Fibroblast of lung (primary cell): ENCODE data around the gene ASB4. TPM values are rescaled to one million over a fixed set of nuclear protein-coding genes. Genes with fewer than 3 reads are reported as not detected.

Source experiments
- DNase-seq, 2 donors: peaks; one replicate each; pipeline versions ENCODE4 v3.0.0 to v3.0.0-alpha.2; 2010; ENCODE audit warnings: low read depth in 2 of 2
- H2AFZ ChIP-seq: 2 replicates; pipeline ENCODE4 v1.5.1; 2012; ENCODE audit warnings: low read length, control low read depth, inconsistent platforms
- H3K27ac ChIP-seq: 2 replicates; pipeline ENCODE4 v1.5.1; 2011; ENCODE audit warnings: low read length, control low read depth; ENCODE audit not compliant: insufficient read depth
- H3K27me3 ChIP-seq: 2 replicates; pipeline ENCODE4 v1.5.1; 2011; ENCODE audit warnings: mild to moderate bottlenecking, low read length; ENCODE audit not compliant: control insufficient read depth, insufficient read depth
- H3K36me3 ChIP-seq: 2 replicates; pipeline ENCODE4 v1.5.1; 2011; ENCODE audit warnings: low read length; ENCODE audit not compliant: control insufficient read depth, insufficient read depth
- H3K4me1 ChIP-seq: 2 replicates; pipeline ENCODE4 v1.5.1; 2011; ENCODE audit warnings: low read length; ENCODE audit not compliant: control insufficient read depth, insufficient read depth; ENCODE audit errors: extremely low read depth
- H3K4me2 ChIP-seq: 2 replicates; pipeline ENCODE4 v1.5.1; 2011; ENCODE audit warnings: low read length, control low read depth; ENCODE audit not compliant: insufficient read depth; ENCODE audit errors: extremely low read depth
- H3K4me3 ChIP-seq, 4 experiments: fragments of 200-600 bp in 1 of 4; sonication (generic) in 1 of 4; replicated peaks in 1 of 4; 2 replicates each; pipeline ENCODE4 v1.5.1; 2011 to 2016; ENCODE audit warnings: low read length in 4 of 4, low read depth in 3 of 4, mild to moderate bottlenecking in 3 of 4, control low read depth in 2 of 4, inconsistent platforms in 1 of 4, mixed read lengths in 1 of 4; ENCODE audit not compliant: insufficient read depth in 1 of 4; ENCODE audit errors: control extremely low read depth in 1 of 4
- H3K79me2 ChIP-seq: 2 replicates; pipeline ENCODE4 v1.5.1; 2012; ENCODE audit warnings: mild to moderate bottlenecking, low read length, inconsistent platforms; ENCODE audit not compliant: control insufficient read depth, insufficient read depth
- H3K9ac ChIP-seq: 2 replicates; pipeline ENCODE4 v1.5.1; 2011; ENCODE audit warnings: mild to moderate bottlenecking, low read length, control low read depth; ENCODE audit not compliant: insufficient read depth
- H3K9me3 ChIP-seq: 2 replicates; pipeline ENCODE4 v1.5.1; 2012; ENCODE audit warnings: low read depth, low read length; ENCODE audit not compliant: control insufficient read depth, insufficient read depth
- H4K20me1 ChIP-seq: 2 replicates; pipeline ENCODE4 v1.5.1; 2011; ENCODE audit warnings: low read length; ENCODE audit not compliant: control insufficient read depth, insufficient read depth; ENCODE audit errors: extremely low read depth
- EZH2 ChIP-seq: IDR thresholded peaks from 2 replicates; pipeline ENCODE4 v1.5.1; 2012; ENCODE audit warnings: low read length, control low read depth, mild to moderate bottlenecking; ENCODE audit errors: missing control alignments
- polyA minus RNA-seq: library from RNA; depleted of rRNA, polyadenylated mRNA; stranded (reverse); fragments of >200 nt; gene quantifications from 2 replicates; pipeline ENCODE4 v1.2.3, GENCODE V29; 2011; ENCODE audit warnings: low replicate concordance
- polyA plus RNA-seq, 2 donors: library from polyadenylated mRNA; depleted of rRNA in 1 of 2; stranded (reverse) in 1 of 2; unstranded in 1 of 2; fragments of >200 nt; gene quantifications; 2 replicates each; pipeline ENCODE4 v1.2.1, GENCODE V29; 2011 to 2012; ENCODE audit warnings: missing spikeins in 1 of 2
- total RNA-seq: library from RNA; depleted of rRNA; stranded (reverse); fragments of >200 nt; gene quantifications from 2 replicates; pipeline ENCODE4 v1.2.1, GENCODE V29; 2014
- TF ChIP-seq, protein P1 (sequence below), 2 donors: IDR thresholded peaks in 1 of 2; conservative IDR thresholded peaks in 1 of 2; 1 replicate in 1 of 2; 2 replicates in 1 of 2; pipeline ENCODE4 v1.5.1; 2011 to 2012; ENCODE audit warnings: low read length in 2 of 2, control low read depth in 1 of 2, inconsistent platforms in 1 of 2, low read depth in 1 of 2, mild to moderate bottlenecking in 1 of 2

ASB4 gene, protein sequence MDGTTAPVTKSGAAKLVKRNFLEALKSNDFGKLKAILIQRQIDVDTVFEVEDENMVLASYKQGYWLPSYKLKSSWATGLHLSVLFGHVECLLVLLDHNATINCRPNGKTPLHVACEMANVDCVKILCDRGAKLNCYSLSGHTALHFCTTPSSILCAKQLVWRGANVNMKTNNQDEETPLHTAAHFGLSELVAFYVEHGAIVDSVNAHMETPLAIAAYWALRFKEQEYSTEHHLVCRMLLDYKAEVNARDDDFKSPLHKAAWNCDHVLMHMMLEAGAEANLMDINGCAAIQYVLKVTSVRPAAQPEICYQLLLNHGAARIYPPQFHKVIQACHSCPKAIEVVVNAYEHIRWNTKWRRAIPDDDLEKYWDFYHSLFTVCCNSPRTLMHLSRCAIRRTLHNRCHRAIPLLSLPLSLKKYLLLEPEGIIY
- total RNA-seq (not detected in 2 replicates), polyA plus RNA-seq (not detected in 2 replicates), polyA minus RNA-seq (not detected in 2 replicates)
- polyA plus RNA-seq (2012), result not detected in 2 replicates

- Histone ChIP-seq H3K36me3 (no peaks in the 10 kb centered on the region), H4K20me1 (no peaks in the 10 kb centered on the region), H3K4me1 (no peaks in the 10 kb centered on the region), H3K27ac (no peak within 1 kb of the TSS), H3K4me3 (no peak within 1 kb of the TSS), H3K79me2 (no peaks in the 10 kb centered on the region), H2AFZ (no peak within 1 kb of the TSS), H3K27me3 (no peaks in the 10 kb centered on the region), H3K4me2 (no peak within 1 kb of the TSS), H3K9ac (no peak within 1 kb of the TSS), H3K9me3 (no peaks in the 10 kb centered on the region)
- TF ChIP-seq, protein P1, sequence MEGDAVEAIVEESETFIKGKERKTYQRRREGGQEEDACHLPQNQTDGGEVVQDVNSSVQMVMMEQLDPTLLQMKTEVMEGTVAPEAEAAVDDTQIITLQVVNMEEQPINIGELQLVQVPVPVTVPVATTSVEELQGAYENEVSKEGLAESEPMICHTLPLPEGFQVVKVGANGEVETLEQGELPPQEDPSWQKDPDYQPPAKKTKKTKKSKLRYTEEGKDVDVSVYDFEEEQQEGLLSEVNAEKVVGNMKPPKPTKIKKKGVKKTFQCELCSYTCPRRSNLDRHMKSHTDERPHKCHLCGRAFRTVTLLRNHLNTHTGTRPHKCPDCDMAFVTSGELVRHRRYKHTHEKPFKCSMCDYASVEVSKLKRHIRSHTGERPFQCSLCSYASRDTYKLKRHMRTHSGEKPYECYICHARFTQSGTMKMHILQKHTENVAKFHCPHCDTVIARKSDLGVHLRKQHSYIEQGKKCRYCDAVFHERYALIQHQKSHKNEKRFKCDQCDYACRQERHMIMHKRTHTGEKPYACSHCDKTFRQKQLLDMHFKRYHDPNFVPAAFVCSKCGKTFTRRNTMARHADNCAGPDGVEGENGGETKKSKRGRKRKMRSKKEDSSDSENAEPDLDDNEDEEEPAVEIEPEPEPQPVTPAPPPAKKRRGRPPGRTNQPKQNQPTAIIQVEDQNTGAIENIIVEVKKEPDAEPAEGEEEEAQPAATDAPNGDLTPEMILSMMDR (conservative IDR thresholded peaks at IDR 0.05 in 1 of 2, IDR thresholded peaks at IDR 0.05 in 1 of 2; ENCODE audit: low read depth in 1 of 2, low read length in 2 of 2), result no peak
- TF ChIP-seq EZH2, result no peak
- no peak for DNase-seq
Measured at GRCh38 chr7:95485391-95486123, at the start of gene ASB4. Gene ASB4, plus strand, starts transcription at chr7:95485943. Its CDS starts 29 bp downstream, at chr7:95485972.

DNA sequence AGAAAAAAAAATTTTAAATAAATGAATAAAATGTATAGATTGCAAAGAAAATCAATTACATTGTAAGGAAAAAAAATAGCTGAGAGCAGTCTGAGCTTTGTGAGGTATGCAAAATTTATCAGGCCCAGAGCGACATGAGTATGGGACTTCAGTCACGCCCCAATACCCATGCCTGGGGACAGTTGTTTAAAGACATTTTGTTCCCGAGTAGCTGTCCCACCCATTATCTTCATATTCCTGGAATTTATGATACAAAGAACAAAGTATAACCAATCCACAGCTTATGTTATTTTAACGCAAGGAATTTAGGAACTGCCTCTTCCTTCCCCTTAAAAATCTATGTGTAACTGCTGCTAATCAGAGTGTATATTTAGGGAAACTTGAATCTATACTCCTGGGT lies 49.3 kb upstream of the ASB4 start:
- Histone ChIP-seq H3K79me2 (peaks cover 4% of the 10 kb centered on the region), H3K4me2 (no peak overlapping the region), H3K36me3 (no peaks in the 10 kb centered on the region), H3K9me3 (no peaks in the 10 kb centered on the region), H3K27ac (no peak overlapping the region), H3K4me3 (no peak overlapping the region), H3K9ac (no peak overlapping the region), H3K27me3 (no peaks in the 10 kb centered on the region), H4K20me1 (no peaks in the 10 kb centered on the region), H2AFZ (no peak overlapping the region), H3K4me1 (peaks cover 2% of the 10 kb centered on the region)
- no peak for TF ChIP-seq EZH2
- TF ChIP-seq, protein P1 (conservative IDR thresholded peaks at IDR 0.05 in 1 of 2, IDR thresholded peaks at IDR 0.05 in 1 of 2; ENCODE audit: low read depth in 1 of 2, low read length in 2 of 2), result no peak
- DNase-seq, result no peak

GRCh38 chr7:95440394-95441038 lies 45.2 kb upstream of the ASB4 start:
- Histone ChIP-seq H4K20me1 (no peaks in the 10 kb centered on the region), H3K27me3 (no peaks in the 10 kb centered on the region), H2AFZ (no peak overlapping the region), H3K4me3 (no peak overlapping the region), H3K9me3 (no peaks in the 10 kb centered on the region), H3K27ac (no peak overlapping the region), H3K79me2 (no peaks in the 10 kb centered on the region), H3K36me3 (no peaks in the 10 kb centered on the region), H3K4me1 (no peaks in the 10 kb centered on the region), H3K9ac (no peak overlapping the region), H3K4me2 (no peak overlapping the region)
- TF ChIP-seq, protein P1 (conservative IDR thresholded peaks at IDR 0.05 in 1 of 2, IDR thresholded peaks at IDR 0.05 in 1 of 2; ENCODE audit: low read depth in 1 of 2, low read length in 2 of 2), result no peak
- TF ChIP-seq EZH2, result no peak
- DNase-seq, result no peak
